Measurements from ENCODE around the gene GPR15LG. TPM values are rescaled to one million over a fixed set of nuclear protein-coding genes. Genes with fewer than 3 reads are reported as not detected.
A peak's percentile ranks its signal among the peaks of the same experiment; 100 is the strongest.

Gene GPR15LG
- total and polyA plus RNA-seq, 2 experiments from 2014 or later = not detected

GRCh38 chr10:84214612-84215235, 41.1 kb downstream of the GPR15LG start:
- no peaks in the 10 kb centered on the region for H3K4me1 ChIP-seq (ENCODE audit: low read depth)
- no peaks in the 10 kb centered on the region for H3K9me3 ChIP-seq (ENCODE audit: low read depth)
- H3K36me3 ChIP-seq = no peaks in the 10 kb centered on the region
- DNase-seq (ENCODE audit: low read depth in 1 of 2, low spot score in 1 of 2) = peak in 1 of 2 donors; percentile 6
- no peak overlapping the region for H3K4me3 ChIP-seq
- H3K27me3 ChIP-seq = no peaks in the 10 kb centered on the region
- H3K27ac ChIP-seq = no peak overlapping the region
- peak; percentile 41 for TF ChIP-seq CTCF (IDR thresholded peaks at IDR 0.05; ENCODE audit: low read depth, low read length)

- Histone ChIP-seq H3K36me3 (no peaks in the 10 kb centered on the region), H3K4me3 (no peak overlapping the region), H3K9me3 (ENCODE audit: low read depth) (no peaks in the 10 kb centered on the region), H3K27ac (no peak overlapping the region), H3K4me1 (ENCODE audit: low read depth) (no peaks in the 10 kb centered on the region), H3K27me3 (peaks cover under 1% of the 10 kb centered on the region)
- no peak for TF ChIP-seq CTCF (IDR thresholded peaks at IDR 0.05; ENCODE audit: low read depth, low read length)
- DNase-seq (ENCODE audit: low read depth in 1 of 2, low spot score in 1 of 2) = no peak
Observed at GRCh38 chr10:84216834-84217233, 43.2 kb downstream of the GPR15LG start.

- Histone ChIP-seq H3K27ac (no peak overlapping the region), H3K4me1 (ENCODE audit: low read depth) (no peaks in the 10 kb centered on the region), H3K27me3 (peaks cover 3% of the 10 kb centered on the region), H3K36me3 (no peaks in the 10 kb centered on the region), H3K4me3 (no peak overlapping the region), H3K9me3 (ENCODE audit: low read depth) (no peaks in the 10 kb centered on the region)
- no peak for DNase-seq (ENCODE audit: low read depth in 1 of 2, low spot score in 1 of 2)
- no peak for TF ChIP-seq CTCF (IDR thresholded peaks at IDR 0.05; ENCODE audit: low read depth, low read length)
Observed at GRCh38 chr10:84217746-84218145, 44.1 kb downstream of the GPR15LG start.

- Histone ChIP-seq H3K9me3 (ENCODE audit: low read depth) (no peaks in the 10 kb centered on the region), H3K36me3 (no peaks in the 10 kb centered on the region), H3K4me1 (ENCODE audit: low read depth) (no peaks in the 10 kb centered on the region), H3K27ac (no peak overlapping the region), H3K27me3 (peaks cover 3% of the 10 kb centered on the region), H3K4me3 (no peak overlapping the region)
- no peak for TF ChIP-seq CTCF (IDR thresholded peaks at IDR 0.05; ENCODE audit: low read depth, low read length)
- no peak for DNase-seq (ENCODE audit: low read depth in 1 of 2, low spot score in 1 of 2)
Observed at GRCh38 chr10:84221916-84222315, 48.3 kb downstream of the GPR15LG start.

- DNase-seq (ENCODE audit: low read depth in 1 of 2, low spot score in 1 of 2) = peak in 1 of 2 donors; percentile 84
- Histone ChIP-seq H3K4me1 (ENCODE audit: low read depth) (no peaks in the 10 kb centered on the region), H3K9me3 (ENCODE audit: low read depth) (no peaks in the 10 kb centered on the region), H3K27ac (no peak overlapping the region), H3K36me3 (no peaks in the 10 kb centered on the region), H3K4me3 (no peak overlapping the region), H3K27me3 (peaks cover 3% of the 10 kb centered on the region)
- TF ChIP-seq CTCF (IDR thresholded peaks at IDR 0.05; ENCODE audit: low read depth, low read length) = no peak
Observed at GRCh38 chr10:84224411-84225028, 50.9 kb downstream of the GPR15LG start.
